GM19023 (cell line): ENCODE data around the gene VGLL4.
"Not testable (repeated sequence)": the region's sequence is repeated elsewhere in the genome, so short reads cannot be mapped to it uniquely, and the experiment has no call there.

Source experiments
- ATAC-seq: cut with Tn5 transposase; IDR thresholded peaks from one replicate; pipeline ENCODE4 v1.9.1; 2021; ENCODE audit warnings: mild to moderate bottlenecking, moderate library complexity; ENCODE audit not compliant: unreplicated experiment

The VGLL4 gene

GRCh38 chr3:11643605-11644087 lies at the start of gene VGLL4:
TSS of gene VGLL4 (minus strand) at chr3:11643915. CDS start at chr3:11643518, 397 bp downstream.
- peak; percentile 59 for ATAC-seq

- ATAC-seq, result no peak
These were observed 48.8 kb upstream of the VGLL4 start for GRCh38 chr3:11692532-11692813.

- ATAC-seq, result no peak
These were observed 48.2 kb upstream of the VGLL4 start for GRCh38 chr3:11691767-11692531.

- ATAC-seq, result no peak
These were observed 47.4 kb upstream of the VGLL4 start for GRCh38 chr3:11690863-11691766.

- no peak for ATAC-seq
These were observed 46.0 kb upstream of the VGLL4 start for GRCh38 chr3:11689749-11690148.

- ATAC-seq, result not testable (repeated sequence)
These were observed 41.3 kb upstream of the VGLL4 start for GRCh38 chr3:11684980-11685379.

GRCh38 chr3:11680509-11680908 lies 36.8 kb upstream of the VGLL4 start:
- ATAC-seq, result no peak

- ATAC-seq, result no peak
These were observed 36.2 kb upstream of the VGLL4 start for GRCh38 chr3:11679964-11680363.

GRCh38 chr3:11672363-11672762 lies 28.6 kb upstream of the VGLL4 start:
- no peak for ATAC-seq

- no peak for ATAC-seq
These were observed 28.0 kb upstream of the VGLL4 start for GRCh38 chr3:11671648-11672100.

GRCh38 chr3:11668243-11669235 lies 24.8 kb upstream of the VGLL4 start:
- no peak for ATAC-seq

GRCh38 chr3:11665331-11665730 lies 21.6 kb upstream of the VGLL4 start:
- ATAC-seq, result no peak

GRCh38 chr3:11662392-11662990 lies 18.8 kb upstream of the VGLL4 start:
- ATAC-seq, result no peak

GRCh38 chr3:11661827-11662226 lies 18.1 kb upstream of the VGLL4 start:
- ATAC-seq, result no peak

- ATAC-seq, result no peak
These were observed 17.4 kb upstream of the VGLL4 start for GRCh38 chr3:11661052-11661656.

- no peak for ATAC-seq
These were observed 16.5 kb upstream of the VGLL4 start for GRCh38 chr3:11660242-11660641.

GRCh38 chr3:11658180-11658579 lies 14.5 kb upstream of the VGLL4 start:
- no peak for ATAC-seq

- no peak for ATAC-seq
These were observed 11.6 kb upstream of the VGLL4 start for GRCh38 chr3:11655196-11655928.

- no peak for ATAC-seq
These were observed 10.5 kb upstream of the VGLL4 start for GRCh38 chr3:11654166-11654565.
